ENCODE results near the gene LCP2.

GRCh38 chr5:170327168-170327567 lies 29.6 kb upstream of the LCP2 start:
- TF ChIP-seq MAFK (IDR thresholded peaks at IDR 0.05; ENCODE audit: partially characterized antibody) (no peak), POLR2A (IDR thresholded peaks at IDR 0.05; ENCODE audit: low read length) (no peak), EHMT2 (IDR thresholded peaks at IDR 0.05; ENCODE audit: low read depth) (no peak), BHLHE40 (IDR thresholded peaks at IDR 0.05; ENCODE audit: low read depth, low read length) (no peak)

Data from A549 (cell line).